Measurements from ENCODE around the gene EVL. TPM values are rescaled to one million over a fixed set of nuclear protein-coding genes. Genes with fewer than 3 reads are reported as not detected.

Gene EVL
- total RNA-seq, 2 donors from 2014 or later = 47.1 to 68.9 TPM

DNA sequence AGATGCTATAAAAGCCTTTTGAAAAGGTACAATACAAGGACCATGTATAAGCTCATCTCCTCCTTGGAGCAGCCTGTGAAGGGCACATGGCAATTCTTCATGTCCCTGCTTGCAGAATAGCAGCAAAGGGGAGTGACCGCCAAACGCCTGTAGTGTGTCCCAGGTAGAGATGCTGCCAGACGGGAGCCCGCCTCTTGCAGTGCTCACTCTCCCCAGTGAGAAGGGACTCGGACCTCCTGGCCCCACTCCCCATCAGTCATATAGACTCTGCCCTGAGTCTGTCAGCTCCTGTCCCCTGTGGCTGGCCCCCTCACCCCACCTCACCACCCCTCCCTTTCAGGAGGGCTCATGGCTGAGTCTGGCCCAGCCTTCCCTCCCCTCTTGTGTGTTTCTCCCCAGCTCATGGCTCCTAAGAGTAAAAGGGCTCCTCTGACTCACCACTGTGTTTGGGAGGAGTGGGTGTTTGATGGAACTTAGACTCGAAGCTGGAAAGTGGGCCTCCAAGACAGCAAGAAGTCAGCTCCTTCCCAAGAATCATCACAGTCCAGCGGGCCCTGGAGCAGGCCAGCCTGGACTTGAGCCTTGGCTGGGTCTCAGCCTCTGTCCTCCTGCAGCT, 53.3 kb downstream of the EVL start:
- DNase-seq (ENCODE audit: low spot score) = no peak
- intact Hi-C loops (cut with DNase I) = no loop called here

DNA sequence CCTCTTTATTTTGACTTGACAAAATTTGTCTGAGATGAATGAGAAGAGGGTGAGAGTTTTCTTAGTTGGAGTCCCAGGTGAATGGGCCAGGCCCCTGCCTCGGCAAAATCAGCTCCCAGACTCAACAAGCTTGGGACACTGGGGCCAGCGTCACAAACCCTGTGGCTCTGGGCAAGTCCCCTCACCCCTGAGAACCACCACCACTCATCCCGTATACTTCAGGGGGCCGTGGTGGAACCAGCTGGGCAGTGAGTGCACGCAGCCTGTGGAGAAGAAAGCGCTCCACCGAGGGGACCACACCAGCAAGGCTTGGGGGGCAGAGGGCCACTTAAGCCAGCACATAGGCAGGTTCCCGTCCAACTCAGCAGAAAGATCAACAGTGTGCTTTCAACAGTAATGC, 54.0 kb downstream of the EVL start:
- no peak for DNase-seq (ENCODE audit: low spot score)
- intact Hi-C loops (cut with DNase I) = no loop called here

DNA sequence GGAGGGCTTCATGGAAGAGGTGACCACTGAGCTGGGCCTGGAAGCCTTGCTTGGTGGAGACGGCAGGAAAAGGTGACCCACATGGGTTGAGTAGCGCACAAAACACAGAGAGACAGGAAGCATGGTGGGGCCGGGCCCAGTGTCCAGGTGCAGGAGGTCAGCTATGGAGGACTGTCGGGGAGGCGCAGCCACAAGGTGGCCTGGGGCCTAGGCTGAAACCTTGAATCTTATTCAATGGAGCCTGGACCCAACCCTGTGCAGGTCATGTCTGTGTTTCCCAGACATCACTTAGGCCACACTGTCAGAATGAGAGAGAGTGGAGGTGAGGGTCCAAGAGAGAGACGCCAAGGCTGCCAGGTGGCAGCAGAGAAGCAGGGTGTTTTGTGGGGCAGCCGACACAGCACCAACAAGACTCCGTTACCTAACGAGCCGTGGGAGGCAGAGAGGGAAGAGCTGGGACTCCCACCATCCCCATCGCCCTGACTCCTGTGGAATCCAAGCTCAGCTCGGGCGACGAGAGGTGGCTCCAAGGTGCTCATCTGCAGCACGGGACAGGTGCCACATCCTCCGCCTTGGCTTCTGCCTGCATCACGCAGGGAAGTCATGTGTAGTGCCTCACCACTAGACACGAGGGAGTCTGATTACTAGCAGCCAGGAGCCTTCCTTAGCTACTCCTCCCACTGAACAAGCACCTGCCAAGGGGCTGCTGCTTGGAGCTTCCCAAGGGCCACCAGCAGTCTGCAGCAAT, 55.5 kb downstream of the EVL start:
- intact Hi-C loops (cut with DNase I) = no loop called here
- DNase-seq (ENCODE audit: low spot score) = no peak

DNA sequence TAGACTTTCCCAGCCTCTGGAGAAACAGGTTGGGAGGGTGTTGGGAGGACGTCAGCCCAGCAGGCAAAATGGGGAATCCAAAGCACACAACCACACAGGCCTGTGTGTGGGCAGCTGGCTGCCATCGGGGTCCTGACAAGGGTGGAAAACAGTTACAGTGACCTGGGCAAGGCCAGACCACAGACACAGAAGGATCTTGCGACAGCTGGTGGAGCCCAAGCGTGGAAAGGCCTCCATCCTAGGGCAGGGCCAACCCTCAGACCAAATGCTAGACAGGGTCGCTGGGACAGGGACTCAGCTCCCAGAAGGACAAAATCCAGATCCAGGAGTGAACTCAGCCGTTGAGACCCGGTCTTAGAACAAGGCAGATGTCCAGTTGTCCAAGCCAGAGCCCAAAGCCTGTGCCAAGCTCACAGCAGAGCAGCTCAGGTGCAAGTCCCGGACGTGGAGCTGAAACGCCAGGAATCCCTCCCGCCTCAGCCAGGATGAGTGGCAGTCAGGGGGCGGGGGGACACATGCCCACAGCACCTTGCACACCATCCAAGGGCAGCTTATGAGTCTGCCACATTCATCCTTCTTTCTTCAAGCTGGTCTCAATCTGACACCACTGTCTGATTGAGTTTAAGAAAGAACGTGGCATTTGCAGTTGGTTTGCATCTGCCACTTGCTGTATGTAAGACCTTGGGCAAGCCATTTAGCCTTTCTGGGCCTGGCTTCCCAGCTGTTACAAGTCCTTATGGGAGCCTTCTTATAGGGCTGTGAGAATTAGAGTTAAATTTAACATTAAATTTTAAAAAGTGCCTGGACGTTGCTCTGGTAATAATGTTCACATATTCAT, 56.6 kb downstream of the EVL start:
- no peak for DNase-seq (ENCODE audit: low spot score)
- intact Hi-C loops (cut with DNase I) = no loop called here

DNA sequence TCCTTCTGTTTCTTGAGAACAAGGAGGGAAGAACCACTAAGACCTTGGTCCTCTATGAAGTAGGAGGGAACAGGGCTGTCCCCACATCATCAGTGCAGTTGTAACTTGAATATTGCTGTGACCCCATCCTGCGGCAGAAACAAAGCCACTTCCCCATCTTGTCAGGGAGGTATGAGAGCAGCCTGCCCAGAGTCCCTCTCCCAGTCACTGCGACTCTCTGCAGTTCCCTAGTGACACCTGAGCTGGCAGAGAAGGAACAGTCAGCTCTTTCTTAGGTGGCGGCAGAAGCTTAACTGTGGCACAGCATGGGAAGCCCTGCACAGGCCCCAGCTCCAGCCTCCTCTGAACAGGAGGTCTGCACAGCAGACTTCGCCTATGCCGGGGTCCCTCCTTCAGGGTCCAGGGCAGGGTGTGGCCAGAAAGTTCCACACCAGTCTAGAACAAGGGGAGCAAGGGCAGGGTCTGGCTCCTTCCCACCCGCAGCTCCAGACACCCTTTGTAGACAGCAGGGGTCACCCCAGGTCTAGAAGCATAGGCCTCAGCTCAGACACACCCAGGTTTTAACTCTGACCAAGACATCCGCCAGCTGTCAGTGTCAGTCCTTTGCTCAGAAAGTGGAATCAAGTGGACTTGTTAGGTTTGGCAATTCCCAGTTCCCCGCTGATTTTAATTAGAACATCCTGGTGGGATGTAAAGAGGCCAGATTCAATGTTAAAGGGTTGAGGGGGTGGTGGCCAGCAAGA, 57.4 kb downstream of the EVL start:
- no peak for DNase-seq (ENCODE audit: low spot score)
- intact Hi-C loops (cut with DNase I) = no loop called here

DNA sequence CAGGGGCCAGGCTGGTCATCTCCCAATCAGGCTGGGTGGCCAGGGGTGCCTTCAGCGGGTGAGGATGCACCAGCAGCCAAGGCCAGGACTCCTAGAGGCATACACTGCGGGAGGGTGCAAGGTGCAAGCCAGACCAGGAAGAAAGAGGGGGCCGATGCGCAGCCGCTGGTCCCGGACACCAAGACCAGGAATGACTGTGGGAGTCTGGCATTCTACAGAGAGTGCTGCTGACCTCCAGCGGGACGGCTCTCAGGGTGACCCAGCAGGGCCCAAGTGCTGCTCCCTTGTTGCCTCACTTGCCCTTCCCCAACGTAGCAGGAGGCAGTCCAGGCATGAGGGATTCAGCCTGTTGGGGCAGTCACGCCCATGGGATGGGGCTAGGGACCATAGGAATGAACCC, 58.4 kb downstream of the EVL start:
- no peak for DNase-seq (ENCODE audit: low spot score)
- intact Hi-C loops (cut with DNase I) = no loop called here

DNA sequence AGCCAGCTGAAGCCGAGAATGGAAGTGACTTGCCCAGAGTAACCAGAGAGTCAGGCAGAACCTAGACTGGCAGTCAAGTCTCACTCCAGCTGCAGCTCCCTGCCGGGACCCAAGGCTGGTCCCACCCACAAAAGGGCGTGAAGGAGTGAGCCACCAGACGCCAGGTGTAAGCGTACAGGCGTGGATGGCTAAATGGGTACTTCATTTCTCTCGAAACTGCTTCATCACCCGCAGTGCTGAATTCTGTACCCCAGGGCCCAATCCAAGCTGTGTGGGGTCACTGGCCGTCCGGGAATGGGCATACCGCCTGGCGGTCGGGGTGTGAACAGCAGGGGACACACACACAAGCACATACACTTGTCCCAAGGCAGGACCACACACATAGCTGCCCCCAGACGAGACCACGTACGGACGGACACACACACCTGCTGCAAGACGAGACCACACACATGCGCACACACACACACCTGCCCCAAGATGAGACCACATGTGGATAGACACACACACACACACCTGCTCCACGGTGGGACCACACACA, 59.4 kb downstream of the EVL start:
- intact Hi-C loops (cut with DNase I) = no loop called here
- DNase-seq (ENCODE audit: low spot score) = no peak

DNA sequence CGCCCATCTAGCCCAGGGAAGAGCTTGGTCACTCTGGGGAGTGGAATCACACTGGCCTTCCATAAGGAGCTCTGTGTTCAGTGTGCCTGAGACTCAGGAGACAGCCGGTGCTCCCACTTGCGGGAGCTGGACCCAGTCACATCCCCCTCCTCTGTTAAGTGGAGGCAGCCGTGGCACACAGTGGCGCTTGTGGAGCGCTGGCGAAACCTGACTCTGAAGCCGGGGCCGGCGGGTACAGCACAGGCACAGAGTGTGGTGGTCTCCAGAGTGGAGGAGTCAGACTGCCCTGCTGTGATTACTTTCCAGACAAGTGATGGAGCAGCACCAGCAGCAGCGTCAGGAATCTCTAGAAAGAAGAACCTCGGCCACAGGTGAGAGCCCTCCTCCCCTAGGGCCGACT, 61.2 kb downstream of the EVL start:
- no peak for DNase-seq (ENCODE audit: low spot score)

DNA sequence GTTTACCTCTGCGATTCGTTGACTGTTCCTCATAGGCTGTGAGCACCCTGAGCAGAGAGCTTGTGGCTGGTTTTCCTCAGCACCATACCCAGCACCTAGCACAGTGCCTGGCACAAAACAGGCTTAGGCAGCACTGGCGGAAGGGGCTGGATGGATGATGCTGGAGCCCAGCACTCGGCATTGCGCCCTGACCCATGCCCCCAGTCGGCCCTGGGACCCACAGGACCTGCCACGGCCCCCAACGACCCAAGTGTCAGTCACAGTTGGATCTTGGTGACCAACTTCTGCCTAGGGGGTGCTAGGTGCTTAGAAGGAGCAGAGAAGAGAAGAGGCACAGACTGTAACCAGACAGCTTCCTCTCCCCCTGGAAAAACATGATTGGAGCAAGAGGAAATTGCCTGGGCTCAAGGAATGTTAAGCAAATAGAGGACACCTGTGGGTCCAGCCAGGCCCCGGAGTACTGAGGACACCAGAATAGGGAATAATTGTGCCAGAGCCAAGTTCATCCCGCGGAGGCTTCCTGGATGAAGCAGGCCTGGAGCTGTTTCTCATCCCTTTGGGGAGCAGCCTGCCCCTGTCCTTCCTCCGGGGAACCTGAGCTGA, 62.7 kb downstream of the EVL start:
- DNase-seq (ENCODE audit: low spot score) = no peak
- intact Hi-C loops (cut with DNase I) = no loop called here

More for the DNA sequence above, 61.2 kb downstream of the EVL start:
- intact Hi-C loops (cut with DNase I) = no loop called here

DNA sequence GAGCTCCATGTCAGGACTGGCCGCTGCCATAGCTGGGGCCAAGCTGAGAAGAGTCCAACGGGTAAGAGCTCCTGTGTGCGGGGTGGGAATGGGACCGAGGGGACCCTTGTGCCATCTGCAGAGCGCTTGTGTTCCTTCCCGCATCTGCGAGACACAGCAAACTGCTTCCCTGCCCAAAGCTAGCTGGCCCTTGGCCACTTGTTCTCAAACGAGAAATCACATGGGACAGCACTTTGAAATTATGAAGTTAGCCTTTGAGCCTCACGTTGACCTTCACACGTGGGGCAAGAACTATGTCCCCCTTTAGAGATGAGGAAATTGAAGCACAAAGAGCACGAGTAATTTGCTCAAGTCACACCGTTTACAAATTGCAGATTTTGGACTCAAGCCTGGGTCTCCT, 63.5 kb downstream of the EVL start:
- intact Hi-C loops (cut with DNase I) = no loop called here
- no peak for DNase-seq (ENCODE audit: low spot score)

DNA sequence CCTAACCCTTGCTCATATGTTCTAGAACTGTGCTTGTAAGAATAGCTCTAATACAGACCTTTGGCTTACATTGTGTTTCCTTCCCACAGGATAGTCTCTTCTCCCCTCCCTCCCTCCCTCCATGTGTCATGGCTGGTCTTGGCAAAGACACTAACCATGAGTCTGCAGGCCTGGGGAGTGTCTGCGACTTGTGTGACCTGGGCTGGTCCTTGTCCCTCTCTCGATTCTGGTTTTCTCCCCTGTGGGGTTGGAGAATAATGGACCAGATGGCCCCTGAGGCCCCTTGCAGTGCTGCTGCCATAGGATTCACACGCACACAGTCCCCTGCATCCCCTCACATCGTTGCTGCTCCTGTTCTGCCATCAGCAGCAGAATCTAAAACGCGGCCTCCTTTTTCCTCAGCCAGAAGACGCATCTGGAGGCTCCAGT, 64.0 kb downstream of the EVL start:
- DNase-seq (ENCODE audit: low spot score) = no peak
- intact Hi-C loops (cut with DNase I) = no loop called here

DNA sequence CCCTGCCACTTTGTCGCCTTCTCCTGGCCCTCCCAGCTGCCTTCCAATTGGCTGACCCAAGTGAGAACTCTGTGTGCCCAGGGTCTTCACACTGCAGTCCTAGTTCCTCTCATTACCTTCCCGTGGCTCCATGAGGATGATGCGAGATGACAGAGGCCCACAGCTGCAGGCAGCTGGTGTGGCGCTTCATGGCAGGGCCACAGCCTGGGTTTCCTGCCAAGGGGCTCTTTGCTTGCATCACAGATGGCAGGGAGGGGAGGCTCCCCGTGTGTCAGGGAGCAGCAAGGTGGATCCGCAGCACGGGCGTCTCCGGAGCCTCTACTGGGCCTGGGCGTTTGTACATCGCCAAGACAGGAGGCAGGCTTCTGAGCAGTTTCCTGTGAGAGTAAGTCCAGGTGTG, 65.3 kb downstream of the EVL start:
- DNase-seq (ENCODE audit: low spot score) = no peak
- intact Hi-C loops (cut with DNase I) = no loop called here

DNA sequence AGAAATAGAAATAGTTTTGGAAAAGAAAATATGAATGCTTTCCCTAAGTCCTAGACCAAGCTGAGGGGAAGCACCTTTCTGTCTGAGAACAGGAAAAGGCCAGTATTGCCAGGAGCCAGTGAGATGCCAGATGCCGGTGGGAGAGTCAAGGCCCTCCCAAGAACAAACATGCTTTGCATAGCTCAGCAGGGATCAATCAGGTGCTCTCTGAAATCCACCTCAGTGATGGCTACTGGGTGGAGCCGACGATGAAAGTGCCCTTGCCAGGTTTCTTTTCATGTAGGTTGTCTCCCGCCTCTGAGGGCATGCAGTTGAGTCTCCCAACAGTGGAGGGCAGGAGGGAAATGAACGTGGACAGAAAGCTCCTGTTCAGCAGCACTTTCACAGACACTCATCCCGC, 66.0 kb downstream of the EVL start:
- intact Hi-C loops (cut with DNase I) = no loop called here

DNA sequence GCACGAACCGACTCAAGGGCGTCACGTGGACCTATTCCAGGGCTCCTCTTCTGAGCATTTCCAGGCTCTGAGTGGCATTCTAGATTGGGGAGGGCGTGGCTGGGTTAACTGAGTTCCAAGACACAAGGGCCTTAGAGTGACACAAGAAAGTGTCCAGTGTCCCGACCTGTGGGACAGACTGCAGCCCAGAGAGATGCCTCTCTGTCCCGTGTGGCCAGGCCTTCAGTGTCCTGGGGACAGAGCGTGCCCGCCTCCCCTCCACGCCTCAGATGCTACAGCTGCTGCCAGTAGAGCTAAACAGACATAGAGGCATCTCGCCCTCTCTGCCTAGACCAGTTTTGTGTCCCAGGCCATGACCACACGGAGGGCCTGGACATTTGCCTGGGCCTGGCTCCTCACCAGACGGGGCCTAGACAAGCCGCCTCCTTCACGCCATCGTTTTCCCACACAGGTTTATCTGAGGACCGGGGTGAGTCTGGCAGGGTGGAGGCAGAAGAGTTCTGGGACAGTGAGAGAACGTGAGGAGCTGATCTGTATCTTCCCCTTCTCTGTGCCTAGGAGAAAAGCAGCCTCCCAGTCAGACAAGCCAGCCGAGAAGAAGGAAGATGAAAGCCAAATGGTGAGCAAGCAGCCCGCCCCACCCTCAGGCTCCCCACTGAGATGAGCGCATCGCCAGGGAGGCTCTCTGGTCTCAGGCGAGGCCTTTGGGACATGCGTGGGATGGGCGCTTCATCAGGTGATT, 67.1 kb downstream of the EVL start:
- peak; percentile 92 for DNase-seq (ENCODE audit: low spot score)
- intact Hi-C loops (cut with DNase I) = no loop called here

More for the DNA sequence above, 66.0 kb downstream of the EVL start:
- DNase-seq (ENCODE audit: low spot score) = no peak

DNA sequence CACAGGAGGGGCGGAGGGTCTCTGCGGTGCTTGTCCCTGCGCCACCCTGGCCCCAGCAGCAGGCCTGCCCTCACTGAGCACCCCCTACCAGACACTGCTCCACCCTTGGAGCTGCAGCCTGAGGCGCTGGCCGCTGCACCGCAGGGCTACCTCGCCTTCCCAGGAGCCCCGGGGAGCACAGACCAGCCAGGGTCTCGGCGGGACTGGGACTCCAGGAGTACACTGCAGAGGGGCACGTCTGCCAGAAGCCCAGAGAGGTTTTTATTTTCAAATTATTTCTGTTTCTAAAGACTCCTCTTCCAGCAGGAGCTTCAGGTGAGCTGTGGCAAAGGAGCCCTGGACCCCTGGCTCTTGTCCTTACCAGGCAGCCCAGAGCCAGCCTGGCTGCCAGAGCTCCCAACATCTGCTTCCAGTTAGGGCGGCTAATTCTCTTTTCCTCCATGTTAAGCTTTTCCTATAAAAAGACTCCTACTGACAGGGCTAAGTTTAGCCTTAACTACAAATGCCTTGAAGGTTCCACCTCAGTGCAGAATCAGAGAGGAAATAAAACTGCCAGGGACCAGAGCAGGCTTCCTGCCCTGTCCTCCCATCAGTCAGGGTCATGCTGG, 67.8 kb downstream of the EVL start:
- no peak for DNase-seq (ENCODE audit: low spot score)
- intact Hi-C loops (cut with DNase I) = no loop called here

DNA sequence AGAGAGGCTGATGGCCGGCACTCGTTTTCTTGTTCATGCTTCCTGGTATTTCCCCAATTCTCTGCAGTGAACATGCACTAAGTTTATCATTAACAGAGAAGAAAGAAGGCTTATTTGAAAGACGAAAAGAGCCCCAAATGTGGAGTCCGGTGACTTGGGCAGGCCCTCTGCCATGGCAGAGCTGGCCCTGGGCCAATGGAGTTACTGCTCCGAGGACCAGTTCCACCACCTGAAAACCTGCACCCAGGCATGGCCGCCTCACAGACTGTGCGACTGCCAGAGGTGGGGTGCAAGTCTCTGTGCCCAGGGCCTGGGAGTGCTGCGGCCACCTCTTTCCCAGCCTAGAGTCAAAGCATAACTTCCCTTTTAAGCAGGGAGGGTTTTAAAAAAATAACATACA, 69.4 kb downstream of the EVL start:
- intact Hi-C loops (cut with DNase I) = no loop called here

DNA sequence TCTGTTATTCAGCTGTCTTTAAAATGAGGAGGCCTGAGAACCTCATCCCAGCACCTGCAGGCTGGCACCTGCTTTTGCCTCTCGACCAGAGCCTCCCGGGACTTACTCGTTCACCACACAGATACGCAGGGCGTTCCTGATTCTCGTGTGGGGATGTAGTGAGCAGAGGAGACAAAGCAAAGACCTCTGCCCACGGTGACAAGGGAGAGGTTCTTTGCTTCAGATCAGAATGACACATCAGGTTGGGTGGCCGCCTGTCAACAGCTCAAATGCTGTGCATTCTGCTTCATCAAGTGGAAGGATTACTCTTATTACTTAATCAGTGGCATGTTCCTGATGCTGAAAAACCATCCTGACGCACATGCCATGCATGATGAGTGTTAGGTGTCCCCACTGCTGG, 69.9 kb downstream of the EVL start:
- no peak for DNase-seq (ENCODE audit: low spot score)
- intact Hi-C loops (cut with DNase I) = no loop called here

More for the DNA sequence above, 69.4 kb downstream of the EVL start:
- no peak for DNase-seq (ENCODE audit: low spot score)

DNA sequence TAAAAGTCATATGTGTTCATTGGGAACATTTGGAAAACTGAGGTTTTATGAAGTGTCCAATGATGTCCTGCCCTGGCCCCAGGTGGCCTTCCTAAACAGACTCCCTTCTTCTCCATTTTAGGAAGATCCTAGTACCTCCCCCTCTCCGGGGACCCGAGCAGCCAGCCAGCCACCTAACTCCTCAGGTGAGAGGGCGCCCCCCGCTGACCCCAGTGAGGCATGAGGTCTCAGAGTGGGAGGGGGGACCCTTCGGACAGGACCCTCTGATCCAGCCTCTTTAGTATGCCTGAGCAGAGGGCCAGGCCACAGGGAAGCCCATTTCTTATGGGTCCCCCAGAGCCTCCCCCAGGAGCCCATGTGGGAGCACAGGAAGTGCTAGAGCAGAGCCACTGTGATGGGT, 70.6 kb downstream of the EVL start:
- no peak for DNase-seq (ENCODE audit: low spot score)
- intact Hi-C loops (cut with DNase I) = no loop called here
